Gastrocnemius medialis (tissue), 4 donors: ENCODE results near the gene HTR5A.

Experiments used
- POLR2A ChIP-seq, 2 donors: fragments of 450-650 bp; IDR thresholded peaks; one replicate each; pipeline ENCODE4 v1.6.1; 2017; ENCODE audit warnings: antibody characterized with exemption in 2 of 2, mild to moderate bottlenecking in 2 of 2, moderate library complexity in 2 of 2
- TF ChIP-seq, protein P1 (sequence below), 5 experiments: fragments of 450-650 bp in 3 of 5; fragments of 200-600 bp in 2 of 5; sonication (generic) in 2 of 5; IDR thresholded peaks in 4 of 5; conservative IDR thresholded peaks in 1 of 5; 1 replicate in 4 of 5; 2 replicates in 1 of 5; pipeline ENCODE4 v1.5.1; 2016 to 2019; ENCODE audit warnings: antibody characterized with exemption in 5 of 5, mild to moderate bottlenecking in 3 of 5, moderate library complexity in 3 of 5

DNA sequence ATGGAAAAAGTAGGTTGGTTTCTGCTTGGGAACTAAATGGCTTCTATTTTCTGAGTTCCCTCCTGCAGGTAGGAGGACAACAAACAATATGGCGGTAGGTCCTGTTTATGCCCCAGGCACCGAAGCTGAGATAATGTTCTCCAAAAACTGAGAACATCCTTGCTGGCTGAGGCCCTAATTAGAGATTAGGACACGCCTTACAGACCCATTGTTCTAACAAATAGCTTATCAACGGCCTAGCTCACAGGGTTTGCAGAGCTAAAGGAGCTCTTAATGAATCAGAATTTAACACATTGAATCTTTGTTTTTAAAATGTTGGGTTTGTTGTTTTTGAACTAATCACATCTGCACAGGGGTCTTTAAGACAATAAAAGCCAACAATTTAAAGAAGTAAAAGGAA, 37.0 kb downstream of the HTR5A start:
- TF ChIP-seq, protein P1, sequence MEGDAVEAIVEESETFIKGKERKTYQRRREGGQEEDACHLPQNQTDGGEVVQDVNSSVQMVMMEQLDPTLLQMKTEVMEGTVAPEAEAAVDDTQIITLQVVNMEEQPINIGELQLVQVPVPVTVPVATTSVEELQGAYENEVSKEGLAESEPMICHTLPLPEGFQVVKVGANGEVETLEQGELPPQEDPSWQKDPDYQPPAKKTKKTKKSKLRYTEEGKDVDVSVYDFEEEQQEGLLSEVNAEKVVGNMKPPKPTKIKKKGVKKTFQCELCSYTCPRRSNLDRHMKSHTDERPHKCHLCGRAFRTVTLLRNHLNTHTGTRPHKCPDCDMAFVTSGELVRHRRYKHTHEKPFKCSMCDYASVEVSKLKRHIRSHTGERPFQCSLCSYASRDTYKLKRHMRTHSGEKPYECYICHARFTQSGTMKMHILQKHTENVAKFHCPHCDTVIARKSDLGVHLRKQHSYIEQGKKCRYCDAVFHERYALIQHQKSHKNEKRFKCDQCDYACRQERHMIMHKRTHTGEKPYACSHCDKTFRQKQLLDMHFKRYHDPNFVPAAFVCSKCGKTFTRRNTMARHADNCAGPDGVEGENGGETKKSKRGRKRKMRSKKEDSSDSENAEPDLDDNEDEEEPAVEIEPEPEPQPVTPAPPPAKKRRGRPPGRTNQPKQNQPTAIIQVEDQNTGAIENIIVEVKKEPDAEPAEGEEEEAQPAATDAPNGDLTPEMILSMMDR (IDR thresholded peaks at IDR 0.05 in 4 of 5, conservative IDR thresholded peaks at IDR 0.05 in 1 of 5): no peak
- TF ChIP-seq POLR2A (IDR thresholded peaks at IDR 0.05): no peak
